HFFc6 (cell line): ENCODE results near the gene COMTD1. TPM values are rescaled to one million over a fixed set of nuclear protein-coding genes. Genes with fewer than 3 reads are reported as not detected.

Experiments used
- DNase-seq: peaks from one replicate; pipeline ENCODE4 v3.0.0-alpha.2; 2018
- H3K27ac Mint-ChIP-seq: 2 replicates; pipeline ENCODE4 v1.8.0; 2020; ENCODE audit warnings: mild to moderate bottlenecking, mixed read lengths
- H3K27me3 Mint-ChIP-seq: 2 replicates; pipeline ENCODE4 v1.8.0; 2021; ENCODE audit warnings: mild to moderate bottlenecking, moderate library complexity, mixed read lengths; ENCODE audit not compliant: insufficient read depth
- H3K36me3 Mint-ChIP-seq: 2 replicates; pipeline ENCODE4 v1.8.0; 2021; ENCODE audit warnings: low read depth, mixed read lengths
- H3K4me1 Mint-ChIP-seq: 2 replicates; pipeline ENCODE4 v1.8.0; 2020; ENCODE audit warnings: low read depth, mixed read lengths
- H3K4me3 Mint-ChIP-seq: 2 replicates; pipeline ENCODE4 v1.8.0; 2020; ENCODE audit warnings: mild to moderate bottlenecking, moderate library complexity, mixed read lengths
- H3K9me3 Mint-ChIP-seq: 2 replicates; pipeline ENCODE4 v1.8.0; 2020; ENCODE audit warnings: mild to moderate bottlenecking, mixed read lengths
- CTCF ChIP-seq: fragments of 200-600 bp; sonication (generic); IDR thresholded peaks from 2 replicates; pipeline ENCODE4 v1.5.0; 2021; ENCODE audit warnings: antibody characterized with exemption, mild to moderate bottlenecking
- total RNA-seq, 6 experiments: library from RNA; stranded (reverse); fragmentation: NEBNext Ultra II Directional; extraction: Animal tissue kit (Norgen Biotek cat#: 25700); gene quantifications; 2 replicates in 1 of 6; 3 replicates in 5 of 6; pipeline ENCODE4 v1.2.3, GENCODE V29; 2021

COMTD1 gene
- total RNA-seq, 6 experiments from 2014 or later, result 5.6 to 9.5 (median 8.0) TPM

DNA sequence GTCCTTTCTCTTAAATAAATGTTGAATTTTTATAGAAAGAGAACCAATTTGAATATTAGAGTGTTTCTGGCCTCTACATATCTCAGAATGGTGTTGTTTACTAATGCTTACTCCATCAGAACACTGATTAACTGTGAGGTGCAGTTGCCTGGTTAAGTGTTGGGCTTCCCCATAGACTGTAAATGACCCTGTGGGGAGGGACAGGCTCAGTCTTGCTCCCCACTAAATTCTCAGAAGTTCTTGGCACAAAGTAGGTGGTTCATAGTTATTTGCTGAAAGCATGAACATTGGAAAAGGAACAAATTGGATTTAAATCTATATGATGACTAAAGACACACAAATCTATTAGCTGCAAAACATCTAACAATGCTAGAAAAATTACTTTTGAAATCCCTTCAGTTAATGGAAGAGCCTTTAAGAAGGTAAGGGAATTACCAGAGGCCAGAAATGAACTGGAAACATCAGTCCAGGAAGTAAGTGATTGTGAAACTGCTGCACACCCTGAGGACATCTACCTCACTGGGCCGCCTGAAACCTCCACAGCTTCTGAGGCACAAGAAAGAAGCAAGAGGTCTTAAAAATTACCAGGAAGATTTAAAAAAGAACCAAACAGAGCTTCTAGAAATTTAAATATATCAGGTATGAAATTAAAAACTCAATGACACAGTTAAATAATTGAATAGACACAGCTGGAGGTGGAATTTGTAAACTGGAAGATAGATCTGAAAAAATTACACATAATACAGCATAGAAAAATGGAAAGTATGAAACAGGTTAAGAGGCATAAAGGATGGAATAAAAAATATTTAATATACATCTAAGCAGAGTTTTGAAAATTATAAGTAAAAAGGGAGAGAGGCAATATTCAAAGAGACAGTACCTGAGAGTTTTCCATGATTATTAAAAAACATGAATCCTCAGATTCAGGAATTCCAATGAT lies 17.8 kb upstream of the COMTD1 start:
- Mint-ChIP-seq H3K4me1 (no peaks in the 10 kb centered on the region), H3K27ac (no peak overlapping the region), H3K4me3 (no peak overlapping the region), H3K9me3 (peaks cover 23% of the 10 kb centered on the region), H3K36me3 (peaks cover 15% of the 10 kb centered on the region), H3K27me3 (peaks cover 19% of the 10 kb centered on the region)
- TF ChIP-seq CTCF, result no peak
- DNase-seq, result no peak

DNA sequence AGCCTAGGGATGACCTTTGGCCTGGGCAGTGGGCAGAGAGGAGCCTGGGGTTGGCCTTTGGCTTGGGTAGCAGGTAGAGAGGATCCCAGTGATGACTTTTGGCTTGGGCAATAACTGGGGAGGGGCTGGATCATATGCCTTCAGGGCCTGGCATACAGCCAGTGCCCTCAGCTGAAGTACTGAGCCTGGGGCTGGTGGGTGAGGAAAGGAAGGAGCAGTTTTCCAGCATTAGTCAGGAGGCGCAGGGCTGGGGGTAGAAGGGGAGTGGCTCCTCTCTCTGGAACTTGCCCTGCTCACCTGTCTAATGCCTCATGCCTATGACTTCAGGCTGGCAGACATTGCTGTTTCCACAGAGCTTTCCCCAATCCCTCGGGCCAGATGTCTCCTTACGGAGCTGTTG lies 15.2 kb upstream of the COMTD1 start:
- peaks cover 15% of the 10 kb centered on the region for H3K36me3 Mint-ChIP-seq
- H3K4me1 Mint-ChIP-seq, result no peaks in the 10 kb centered on the region
- no peak overlapping the region for H3K27ac Mint-ChIP-seq
- no peak overlapping the region for H3K4me3 Mint-ChIP-seq
- no peak for TF ChIP-seq CTCF
- H3K27me3 Mint-ChIP-seq, result peaks cover 15% of the 10 kb centered on the region
- peaks cover 23% of the 10 kb centered on the region for H3K9me3 Mint-ChIP-seq
- no peak for DNase-seq

DNA sequence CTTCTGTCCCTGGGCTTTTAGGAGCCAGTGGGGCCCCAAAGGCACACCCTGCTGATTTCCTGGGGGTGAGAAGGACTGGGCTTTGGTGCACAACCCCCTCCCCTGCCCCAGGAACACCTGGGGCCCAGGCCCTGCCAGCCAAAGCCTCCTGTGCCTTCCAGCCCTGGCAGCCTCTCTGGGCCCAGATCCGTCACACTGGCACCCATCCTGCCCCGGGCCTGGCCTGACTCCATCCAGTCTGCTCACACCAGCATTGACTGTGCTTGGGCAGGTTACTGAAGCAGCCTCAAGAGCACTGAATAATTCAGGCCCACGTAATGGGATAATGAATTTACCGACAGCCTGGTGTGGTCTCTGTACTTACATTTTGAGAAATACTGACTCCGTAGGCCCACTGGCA lies 12.0 kb upstream of the COMTD1 start:
- H3K9me3 Mint-ChIP-seq, result peaks cover 4% of the 10 kb centered on the region
- no peaks in the 10 kb centered on the region for H3K4me1 Mint-ChIP-seq
- H3K27me3 Mint-ChIP-seq, result peaks cover 24% of the 10 kb centered on the region
- no peak for TF ChIP-seq CTCF
- no peak overlapping the region for H3K27ac Mint-ChIP-seq
- DNase-seq, result no peak
- no peak overlapping the region for H3K4me3 Mint-ChIP-seq
- peaks cover 4% of the 10 kb centered on the region for H3K36me3 Mint-ChIP-seq

GRCh38 chr10:75246506-75246905 lies 10.7 kb upstream of the COMTD1 start:
- no peak overlapping the region for H3K27ac Mint-ChIP-seq
- no peak overlapping the region for H3K4me3 Mint-ChIP-seq
- no peaks in the 10 kb centered on the region for H3K9me3 Mint-ChIP-seq
- peaks cover 22% of the 10 kb centered on the region for H3K27me3 Mint-ChIP-seq
- no peaks in the 10 kb centered on the region for H3K4me1 Mint-ChIP-seq
- no peaks in the 10 kb centered on the region for H3K36me3 Mint-ChIP-seq
- no peak for DNase-seq
- TF ChIP-seq CTCF, result no peak

DNA sequence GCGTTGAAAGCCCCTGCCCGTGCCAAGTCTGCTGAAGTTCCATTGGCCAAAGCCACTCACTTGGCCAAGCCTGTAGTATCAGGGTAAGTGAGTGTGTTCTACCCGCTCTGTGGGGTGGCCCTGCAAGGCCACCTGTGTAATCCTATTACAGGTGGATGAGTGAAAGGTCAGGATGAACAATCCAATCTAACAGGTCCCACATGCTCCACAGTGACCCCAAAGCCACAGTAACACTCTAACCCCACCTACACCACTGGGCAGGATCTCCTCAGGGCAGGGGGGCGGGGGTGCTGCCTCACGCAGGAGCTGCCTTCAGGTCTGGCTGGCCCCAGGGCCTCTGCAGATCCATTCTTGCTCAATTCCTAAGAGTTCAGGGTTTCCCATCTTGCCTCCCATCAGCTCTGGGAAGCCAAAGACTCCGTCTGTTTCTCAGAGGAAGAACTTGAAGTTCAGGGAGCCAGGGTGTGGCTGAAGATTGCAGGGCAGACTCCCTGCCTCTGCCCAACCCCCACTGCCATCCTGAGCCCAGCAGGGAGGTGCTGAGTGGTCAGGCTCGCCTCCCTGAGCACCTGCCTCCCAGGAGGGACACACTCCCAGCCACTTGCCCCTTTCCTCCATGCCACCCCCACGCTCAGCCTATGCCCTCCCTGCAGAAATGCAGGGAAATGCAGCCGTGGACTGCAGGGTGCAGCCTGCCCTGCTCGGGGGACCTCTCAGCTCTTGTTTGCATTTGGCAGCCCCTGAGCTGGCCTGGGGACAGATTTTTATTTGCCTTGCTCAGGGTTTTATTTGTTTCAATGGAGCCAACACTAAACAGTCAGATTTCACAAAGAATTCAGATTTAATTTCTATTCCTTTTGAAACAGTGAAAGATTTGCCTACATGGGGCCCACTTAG lies 9.8 kb upstream of the COMTD1 start:
- H3K4me1 Mint-ChIP-seq, result no peaks in the 10 kb centered on the region
- no peak overlapping the region for H3K4me3 Mint-ChIP-seq
- TF ChIP-seq CTCF, result no peak
- H3K27me3 Mint-ChIP-seq, result peaks cover 26% of the 10 kb centered on the region
- H3K36me3 Mint-ChIP-seq, result no peaks in the 10 kb centered on the region
- H3K27ac Mint-ChIP-seq, result no peak overlapping the region
- DNase-seq, result no peak
- no peaks in the 10 kb centered on the region for H3K9me3 Mint-ChIP-seq
